Subcutaneous adipose tissue (tissue), 4 donors: Measurements from ENCODE around the gene GLRA2. TPM values are rescaled to one million over a fixed set of nuclear protein-coding genes. Genes with fewer than 3 reads are reported as not detected.

ENCODE experiments used
- total RNA-seq, 4 donors: library from RNA; depleted of rRNA; stranded (reverse); fragments of >200 nt; gene quantifications; one replicate each; pipeline ENCODE4 v1.1.0, GENCODE V29; 2016
- TF ChIP-seq, protein P1 (sequence below): fragments of 450-650 bp; IDR thresholded peaks from one replicate; pipeline ENCODE4 v1.5.1; 2016; ENCODE audit warnings: low read depth, mild to moderate bottlenecking, control low read depth, antibody characterized with exemption, moderate library complexity

GLRA2 gene
- total RNA-seq, 4 donors from 2014 or later = not detected

DNA sequence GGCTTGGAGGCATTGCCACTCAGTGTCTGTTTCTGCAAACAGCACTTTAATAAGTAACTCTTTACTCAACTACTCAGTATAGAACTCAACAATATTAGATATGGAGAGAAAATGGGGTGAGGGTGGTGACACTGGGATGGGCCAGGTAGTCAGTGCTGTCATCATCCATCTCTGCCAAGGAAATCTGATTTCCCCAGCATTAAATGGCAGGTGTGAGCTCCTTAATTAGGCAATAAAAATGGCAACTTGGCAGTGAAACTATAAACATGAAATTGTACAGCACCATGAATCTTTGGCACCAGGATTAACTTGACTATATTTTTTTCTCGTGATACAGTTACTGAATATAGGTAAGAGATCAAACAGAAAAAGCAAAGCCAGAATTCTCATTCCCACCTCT is 146.2 kb downstream of the GLRA2 start:
- TF ChIP-seq, protein P1, sequence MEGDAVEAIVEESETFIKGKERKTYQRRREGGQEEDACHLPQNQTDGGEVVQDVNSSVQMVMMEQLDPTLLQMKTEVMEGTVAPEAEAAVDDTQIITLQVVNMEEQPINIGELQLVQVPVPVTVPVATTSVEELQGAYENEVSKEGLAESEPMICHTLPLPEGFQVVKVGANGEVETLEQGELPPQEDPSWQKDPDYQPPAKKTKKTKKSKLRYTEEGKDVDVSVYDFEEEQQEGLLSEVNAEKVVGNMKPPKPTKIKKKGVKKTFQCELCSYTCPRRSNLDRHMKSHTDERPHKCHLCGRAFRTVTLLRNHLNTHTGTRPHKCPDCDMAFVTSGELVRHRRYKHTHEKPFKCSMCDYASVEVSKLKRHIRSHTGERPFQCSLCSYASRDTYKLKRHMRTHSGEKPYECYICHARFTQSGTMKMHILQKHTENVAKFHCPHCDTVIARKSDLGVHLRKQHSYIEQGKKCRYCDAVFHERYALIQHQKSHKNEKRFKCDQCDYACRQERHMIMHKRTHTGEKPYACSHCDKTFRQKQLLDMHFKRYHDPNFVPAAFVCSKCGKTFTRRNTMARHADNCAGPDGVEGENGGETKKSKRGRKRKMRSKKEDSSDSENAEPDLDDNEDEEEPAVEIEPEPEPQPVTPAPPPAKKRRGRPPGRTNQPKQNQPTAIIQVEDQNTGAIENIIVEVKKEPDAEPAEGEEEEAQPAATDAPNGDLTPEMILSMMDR = no peak

DNA sequence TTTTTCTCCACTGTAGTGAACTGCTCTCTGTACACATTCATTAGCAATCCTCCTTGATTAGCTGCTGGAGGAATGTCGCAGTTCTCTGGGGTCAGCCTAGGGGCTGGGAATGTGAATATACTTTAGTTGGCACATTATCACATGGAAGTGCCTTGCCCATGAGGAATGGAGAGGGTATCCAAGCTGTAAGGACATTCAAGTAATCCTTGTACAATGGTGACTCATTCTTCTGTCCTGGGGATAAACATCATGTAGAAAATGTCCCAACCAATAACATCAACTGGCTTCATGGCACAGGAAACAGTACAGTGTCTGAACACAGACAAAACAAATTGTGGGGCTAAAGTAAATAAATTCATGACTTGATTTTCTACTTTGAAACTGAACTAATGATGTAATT is 147.1 kb downstream of the GLRA2 start:
- TF ChIP-seq, protein P1 = no peak

DNA sequence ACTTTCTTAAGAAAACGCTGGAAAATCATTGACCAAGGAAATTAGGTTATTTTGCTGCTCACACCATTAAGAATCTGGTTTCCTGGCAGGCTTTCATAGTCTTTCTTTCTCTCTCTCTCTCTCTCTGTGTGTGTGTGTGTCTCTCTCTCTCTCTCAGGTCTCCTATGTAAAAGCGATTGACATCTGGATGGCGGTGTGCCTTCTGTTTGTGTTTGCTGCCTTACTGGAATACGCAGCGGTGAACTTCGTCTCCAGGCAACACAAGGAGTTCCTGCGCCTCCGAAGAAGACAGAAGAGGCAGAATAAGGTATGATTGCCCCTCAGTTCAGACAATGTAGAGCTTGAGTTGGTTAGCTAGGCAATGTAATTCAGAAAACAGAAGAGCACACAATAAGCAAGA is 161.2 kb downstream of the GLRA2 start:
- TF ChIP-seq, protein P1 = no peak

DNA sequence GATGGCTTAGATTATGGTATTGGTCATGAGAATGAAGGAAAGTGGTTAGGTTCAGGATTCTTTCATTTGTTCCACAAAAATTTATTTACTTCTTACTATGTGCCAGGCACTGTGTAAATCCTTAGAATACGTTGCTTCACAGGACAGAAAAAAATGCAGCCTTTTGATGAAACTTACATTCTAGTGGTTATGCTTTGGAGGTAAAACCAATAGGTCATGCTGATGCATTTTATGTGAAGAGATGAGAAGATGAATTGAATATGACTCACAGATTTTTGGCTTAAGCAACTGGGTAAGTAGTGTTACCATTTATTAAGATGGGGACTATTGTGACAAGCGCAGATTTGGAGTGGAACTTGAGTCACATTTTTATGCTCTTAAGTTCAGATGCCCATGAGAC is 165.3 kb downstream of the GLRA2 start:
- TF ChIP-seq, protein P1 = no peak

DNA sequence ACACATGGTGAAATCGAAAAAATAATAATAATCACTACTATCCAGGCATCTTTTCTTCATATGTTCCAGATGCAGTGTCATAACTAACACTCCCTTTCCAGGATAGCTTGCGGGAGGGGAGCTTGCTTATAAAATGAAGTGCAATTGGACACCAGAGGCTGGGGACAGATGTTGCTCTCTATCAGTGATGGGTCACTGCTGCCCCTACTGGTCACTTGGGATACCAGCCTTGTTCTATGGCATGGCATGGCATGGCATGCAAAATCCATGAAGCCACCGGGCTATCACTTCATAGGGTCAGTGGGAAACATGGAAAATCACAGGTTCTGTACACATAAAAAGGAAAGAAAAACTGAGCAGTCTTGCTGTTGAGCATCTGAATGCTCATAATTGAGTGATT is 168.1 kb downstream of the GLRA2 start:
- TF ChIP-seq, protein P1 = no peak

DNA sequence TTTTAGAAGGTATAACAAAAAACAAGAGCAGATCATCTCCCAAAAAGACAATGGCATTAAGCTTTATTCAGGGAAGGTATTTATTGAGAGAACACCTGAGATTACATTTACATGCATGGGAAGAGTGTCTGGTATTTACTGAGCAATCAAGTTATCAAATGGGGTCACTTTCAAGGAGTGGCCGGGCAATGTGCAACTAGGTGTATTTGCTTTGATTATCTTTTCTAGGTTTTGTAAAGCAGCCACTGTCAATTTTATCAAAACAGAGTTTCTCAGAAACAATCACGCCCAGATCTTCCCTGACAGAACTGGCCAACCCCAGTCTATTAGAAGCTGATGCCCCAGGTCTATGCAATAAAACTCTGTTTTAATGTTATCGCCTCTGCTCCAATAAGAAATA is 169.5 kb downstream of the GLRA2 start:
- TF ChIP-seq, protein P1 = no peak

DNA sequence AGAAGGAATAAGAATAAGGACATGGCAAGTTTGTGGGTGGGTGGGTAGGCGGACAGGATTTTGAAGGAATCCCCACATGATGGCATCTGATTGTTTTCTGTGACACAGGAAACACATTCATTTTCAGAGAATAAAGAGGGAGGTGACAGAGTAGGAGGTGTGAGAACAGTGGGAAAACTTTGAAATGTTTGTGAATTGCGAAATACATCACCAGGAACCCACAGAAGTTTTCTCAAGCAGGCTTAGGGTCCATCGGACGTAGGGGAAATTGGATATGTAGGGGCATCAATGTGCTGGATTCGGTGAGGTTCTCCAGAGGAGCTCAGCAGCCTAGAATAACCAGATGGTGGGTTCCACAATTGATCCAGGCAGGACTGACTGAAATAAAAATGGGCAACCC is 171.6 kb downstream of the GLRA2 start:
- TF ChIP-seq, protein P1 = no peak

DNA sequence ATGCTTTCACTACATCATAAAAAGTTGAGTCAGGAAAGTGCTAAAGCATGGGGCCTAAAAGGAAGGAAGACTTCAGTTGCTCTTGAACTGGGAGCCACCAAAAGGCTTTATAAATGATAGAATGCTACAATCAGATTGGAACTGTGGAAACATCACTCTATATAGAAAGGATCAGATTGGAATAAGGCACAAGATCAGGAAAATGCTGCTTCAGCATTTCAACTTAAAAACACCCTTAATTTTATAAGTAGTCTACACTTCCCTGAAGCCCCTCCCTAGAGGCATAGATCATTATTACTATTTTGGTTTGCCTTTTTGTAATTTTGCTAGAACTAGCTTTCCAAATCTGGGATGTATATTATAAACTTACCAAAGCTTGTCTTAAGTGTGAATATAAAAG is 172.8 kb downstream of the GLRA2 start:
- TF ChIP-seq, protein P1 = no peak
